Prostate gland (tissue), 2 donors: Measurements from ENCODE around the gene DNAJC30. TPM values are rescaled to one million over a fixed set of nuclear protein-coding genes. Genes with fewer than 3 reads are reported as not detected.

ENCODE experiments used
- DNase-seq: peaks from one replicate; pipeline ENCODE4 v3.0.0-alpha.2; 2019; ENCODE audit warnings: low spot score
- H3K27ac ChIP-seq, 2 donors: fragments of 200-600 bp; sonication (generic); 2 replicates each; pipeline ENCODE4 v1.5.1; 2017 to 2019
- H3K27me3 ChIP-seq: fragments of 200-600 bp; sonication (generic); replicated peaks from 2 replicates; pipeline ENCODE4 v1.5.1; 2019; ENCODE audit not compliant: insufficient read depth
- H3K36me3 ChIP-seq, 2 donors: fragments of 200-600 bp; sonication (generic); 1 replicate in 1 of 2; 2 replicates in 1 of 2; pipeline versions ENCODE4 v1.5.1 to v1.8.1; 2017 to 2019
- H3K4me1 ChIP-seq: fragments of 200-600 bp; sonication (generic); replicated peaks from 2 replicates; pipeline ENCODE4 v1.5.1; 2019
- H3K4me3 ChIP-seq, 2 donors: fragments of 200-600 bp; sonication (generic); 2 replicates each; pipeline ENCODE4 v1.5.1; 2017 to 2019
- H3K9me3 ChIP-seq: fragments of 200-600 bp; sonication (generic); 2 replicates; pipeline ENCODE4 v1.5.1; 2017
- POLR2A ChIP-seq: fragments of 450-650 bp; IDR thresholded peaks from one replicate; pipeline ENCODE4 v1.6.1; 2016; ENCODE audit warnings: antibody characterized with exemption, mild to moderate bottlenecking
- POLR2AphosphoS5 ChIP-seq: sonication (generic); formaldehyde crosslinking; IDR thresholded peaks from one replicate; pipeline ENCODE4 v1.6.1; 2017; ENCODE audit warnings: antibody characterized with exemption
- WGBS: methylation state at CpG from one replicate; pipeline ENCODE4 v1.1.5; 2018; 5-methylcytosine and 5-hydroxymethylcytosine counted together
- intact Hi-C: fragments of 100-400 bp; cut with DNase I; formaldehyde crosslinking; loops from one replicate; pipeline ENCODE4 v1.14.2; 2022
- total RNA-seq, 2 donors: library from RNA; depleted of rRNA; stranded (reverse); fragments of >200 nt; gene quantifications; one replicate each; pipeline ENCODE4 v1.1.0, GENCODE V29; 2016
- TF ChIP-seq, protein P1 (sequence below), 4 experiments: fragments of 200-600 bp in 2 of 4; fragments of 450-650 bp in 2 of 4; sonication (generic) in 2 of 4; IDR thresholded peaks; 1 replicate in 3 of 4; 2 replicates in 1 of 4; pipeline ENCODE4 v1.5.1; 2016 to 2019; ENCODE audit warnings: antibody characterized with exemption in 4 of 4, mild to moderate bottlenecking in 2 of 4, moderate library complexity in 2 of 4

Gene DNAJC30
- total RNA-seq, 2 donors from 2014 or later, result 16.3 to 16.8 TPM

DNA sequence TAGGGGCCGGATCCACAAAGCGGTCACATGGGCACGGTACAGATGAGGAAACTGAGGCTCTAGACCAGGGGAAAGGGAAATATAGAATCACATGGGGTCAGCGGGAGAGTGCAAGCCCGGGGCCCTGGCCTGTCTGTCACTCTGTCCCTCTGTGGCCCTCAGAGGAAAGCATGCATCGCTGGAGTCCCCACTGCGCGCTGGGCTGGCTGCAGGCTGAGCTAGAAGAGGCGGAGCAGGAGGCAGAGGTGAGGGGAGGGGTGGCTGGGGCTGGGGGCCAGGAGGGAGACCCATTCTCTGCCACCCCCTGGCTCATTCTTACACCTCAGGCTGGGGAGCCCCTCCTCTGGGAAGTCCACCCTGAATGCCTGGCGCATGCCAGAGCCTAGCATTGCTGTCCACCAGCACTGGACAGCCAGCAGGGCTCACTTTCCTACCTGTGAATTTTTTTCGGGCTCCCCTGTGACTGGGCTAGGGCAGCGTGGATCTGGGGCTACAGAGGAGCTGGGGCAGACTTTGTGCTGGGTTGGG lies 13.3 kb downstream of the DNAJC30 start:
- intact Hi-C loops, result no loop called here
- Histone ChIP-seq H3K9me3 (no peaks in the 10 kb centered on the region), H3K4me1 (peaks cover 8% of the 10 kb centered on the region), H3K27ac (no peak overlapping the region), H3K36me3 (no peaks in the 10 kb centered on the region), H3K27me3 (no peaks in the 10 kb centered on the region), H3K4me3 (no peak overlapping the region)
- no peak for DNase-seq
- TF ChIP-seq POLR2A (no peak), POLR2AphosphoS5 (no peak)
- TF ChIP-seq, protein P1, sequence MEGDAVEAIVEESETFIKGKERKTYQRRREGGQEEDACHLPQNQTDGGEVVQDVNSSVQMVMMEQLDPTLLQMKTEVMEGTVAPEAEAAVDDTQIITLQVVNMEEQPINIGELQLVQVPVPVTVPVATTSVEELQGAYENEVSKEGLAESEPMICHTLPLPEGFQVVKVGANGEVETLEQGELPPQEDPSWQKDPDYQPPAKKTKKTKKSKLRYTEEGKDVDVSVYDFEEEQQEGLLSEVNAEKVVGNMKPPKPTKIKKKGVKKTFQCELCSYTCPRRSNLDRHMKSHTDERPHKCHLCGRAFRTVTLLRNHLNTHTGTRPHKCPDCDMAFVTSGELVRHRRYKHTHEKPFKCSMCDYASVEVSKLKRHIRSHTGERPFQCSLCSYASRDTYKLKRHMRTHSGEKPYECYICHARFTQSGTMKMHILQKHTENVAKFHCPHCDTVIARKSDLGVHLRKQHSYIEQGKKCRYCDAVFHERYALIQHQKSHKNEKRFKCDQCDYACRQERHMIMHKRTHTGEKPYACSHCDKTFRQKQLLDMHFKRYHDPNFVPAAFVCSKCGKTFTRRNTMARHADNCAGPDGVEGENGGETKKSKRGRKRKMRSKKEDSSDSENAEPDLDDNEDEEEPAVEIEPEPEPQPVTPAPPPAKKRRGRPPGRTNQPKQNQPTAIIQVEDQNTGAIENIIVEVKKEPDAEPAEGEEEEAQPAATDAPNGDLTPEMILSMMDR (IDR thresholded peaks at IDR 0.05), result no peak
- 89% methylated on average over 12 of the region's 12 CpGs for WGBS

DNA sequence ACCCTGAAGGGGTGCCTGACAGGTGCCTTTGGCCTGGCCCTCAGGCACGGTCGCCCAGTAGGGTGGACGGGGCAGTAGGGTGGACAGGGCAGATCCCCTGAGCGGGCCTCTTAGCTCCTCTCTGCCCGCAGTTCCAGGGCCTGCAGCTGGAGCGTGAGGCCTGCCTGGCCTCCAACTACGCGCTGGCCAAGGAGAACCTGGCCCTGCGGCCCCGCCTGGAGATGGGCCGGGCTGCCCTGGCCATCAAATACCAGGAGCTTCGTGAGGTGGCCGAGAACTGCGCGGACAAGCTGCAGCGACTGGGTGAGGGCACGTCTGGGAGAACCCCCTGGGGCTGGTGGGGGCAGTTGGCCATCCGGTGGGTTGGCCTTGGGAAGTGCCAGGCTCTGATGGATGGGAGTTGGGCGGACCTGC lies 14.0 kb downstream of the DNAJC30 start:
- no peak overlapping the region for H3K4me3 ChIP-seq
- intact Hi-C loops, result no loop called here
- no peaks in the 10 kb centered on the region for H3K27me3 ChIP-seq
- H3K27ac ChIP-seq, result no peak overlapping the region
- no peaks in the 10 kb centered on the region for H3K9me3 ChIP-seq
- H3K36me3 ChIP-seq, result no peaks in the 10 kb centered on the region
- TF ChIP-seq POLR2A (no peak), POLR2AphosphoS5 (no peak)
- TF ChIP-seq, protein P1 (IDR thresholded peaks at IDR 0.05), result no peak
- 51% methylated on average over 14 of the region's 19 CpGs for WGBS
- peaks cover 8% of the 10 kb centered on the region for H3K4me1 ChIP-seq
- DNase-seq, result no peak

DNA sequence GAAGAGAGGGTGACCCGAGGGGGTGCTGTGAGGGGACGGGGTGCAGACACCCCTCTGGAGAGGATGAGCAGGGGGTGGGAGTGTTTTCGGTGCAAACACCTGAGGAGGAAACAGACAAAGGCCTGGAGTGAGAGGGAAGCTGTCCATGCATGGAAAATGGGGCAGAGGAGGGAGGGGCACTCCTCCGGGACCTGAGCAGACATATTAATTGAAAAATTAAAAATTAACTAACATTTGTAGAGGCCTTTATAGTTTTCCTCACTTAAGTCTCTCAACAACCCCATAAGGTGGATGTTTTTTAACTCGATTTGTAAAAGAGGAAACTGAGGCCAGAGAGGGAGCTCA lies 14.4 kb downstream of the DNAJC30 start:
- TF ChIP-seq POLR2A (no peak), POLR2AphosphoS5 (no peak)
- TF ChIP-seq, protein P1 (IDR thresholded peaks at IDR 0.05), result no peak
- H3K36me3 ChIP-seq, result no peaks in the 10 kb centered on the region
- WGBS, result 13% methylated on average over 5 of the region's 5 CpGs
- H3K9me3 ChIP-seq, result no peaks in the 10 kb centered on the region
- intact Hi-C loops, result no loop called here
- no peaks in the 10 kb centered on the region for H3K27me3 ChIP-seq
- no peak for DNase-seq
- H3K4me3 ChIP-seq, result peak overlapping the region; percentile 66 to 81
- H3K4me1 ChIP-seq, result peaks cover 8% of the 10 kb centered on the region
- no peak overlapping the region for H3K27ac ChIP-seq

DNA sequence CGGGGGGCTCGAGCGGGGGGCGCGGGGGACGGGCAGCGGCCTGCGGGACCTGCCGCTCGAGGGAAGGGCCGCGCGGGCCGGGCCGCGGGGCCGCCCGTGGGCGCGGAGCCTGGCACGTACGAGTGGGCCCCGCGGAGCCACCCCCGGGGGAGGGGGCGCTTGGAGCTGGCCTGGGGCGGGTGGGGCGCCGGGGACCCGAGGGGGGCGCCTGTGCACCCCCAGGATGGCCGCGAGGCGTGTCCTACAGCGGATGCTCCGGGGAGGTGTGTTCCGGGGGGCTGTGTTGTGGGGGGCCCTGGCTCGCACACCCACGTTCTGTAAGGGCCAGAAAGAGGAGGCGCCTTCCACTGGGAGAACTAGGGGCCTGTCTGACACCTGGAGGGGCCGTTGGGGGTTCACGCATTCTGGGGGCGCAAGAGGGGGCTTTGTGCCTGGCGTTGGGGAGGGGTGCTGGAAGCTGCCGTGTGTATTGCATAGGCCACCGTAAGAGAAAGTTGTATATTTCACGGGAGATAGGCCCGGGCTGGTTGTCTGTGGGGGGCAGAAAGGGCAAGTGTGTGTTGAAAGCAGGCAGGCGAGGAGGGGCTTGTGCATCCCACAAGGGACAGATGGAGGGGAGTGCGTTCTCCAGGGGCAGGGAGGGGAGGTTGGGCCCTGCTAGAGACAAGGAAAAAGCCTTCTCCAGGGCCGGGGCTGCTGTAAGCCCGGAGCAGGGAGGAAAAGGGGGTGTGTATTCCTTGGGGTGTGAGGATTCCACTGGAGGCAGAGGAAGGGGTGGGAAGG lies 15.0 kb downstream of the DNAJC30 start:
- Histone ChIP-seq H3K4me3 (peak overlapping the region; percentile 66 to 81), H3K36me3 (no peaks in the 10 kb centered on the region), H3K27me3 (no peaks in the 10 kb centered on the region), H3K27ac (peak overlapping the region in 1 of 2 donors; percentile 24), H3K9me3 (no peaks in the 10 kb centered on the region), H3K4me1 (peaks cover 8% of the 10 kb centered on the region)
- no peak for DNase-seq
- intact Hi-C loops, result no loop called here
- TF ChIP-seq, protein P1 (IDR thresholded peaks at IDR 0.05), result no peak
- no peak for TF ChIP-seq POLR2AphosphoS5
- no peak for TF ChIP-seq POLR2A
- WGBS, result 2% methylated on average over 36 of the region's 52 CpGs
